ENCODE measurements around the gene CEP128.

DNA sequence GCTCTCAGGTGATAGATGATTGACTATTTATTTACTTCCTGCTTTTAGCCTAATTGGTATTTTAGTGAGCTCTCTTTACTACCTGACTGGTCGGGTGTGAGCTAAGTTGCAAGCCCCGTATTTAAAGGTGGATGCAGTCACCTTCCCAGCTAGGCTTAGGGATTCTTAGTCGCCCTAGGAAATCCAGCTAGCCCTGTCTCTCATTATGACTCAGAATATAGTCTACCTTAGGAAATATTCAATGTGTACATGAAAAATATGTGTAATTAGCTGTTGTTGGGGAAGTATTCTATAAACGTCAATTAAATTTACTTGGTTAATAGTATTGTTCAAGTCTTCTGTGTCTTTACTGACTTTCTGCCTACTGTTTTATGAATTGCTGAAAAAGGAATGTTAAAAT, 423.4 kb downstream of the CEP128 start:
- TF ChIP-seq, protein P1, sequence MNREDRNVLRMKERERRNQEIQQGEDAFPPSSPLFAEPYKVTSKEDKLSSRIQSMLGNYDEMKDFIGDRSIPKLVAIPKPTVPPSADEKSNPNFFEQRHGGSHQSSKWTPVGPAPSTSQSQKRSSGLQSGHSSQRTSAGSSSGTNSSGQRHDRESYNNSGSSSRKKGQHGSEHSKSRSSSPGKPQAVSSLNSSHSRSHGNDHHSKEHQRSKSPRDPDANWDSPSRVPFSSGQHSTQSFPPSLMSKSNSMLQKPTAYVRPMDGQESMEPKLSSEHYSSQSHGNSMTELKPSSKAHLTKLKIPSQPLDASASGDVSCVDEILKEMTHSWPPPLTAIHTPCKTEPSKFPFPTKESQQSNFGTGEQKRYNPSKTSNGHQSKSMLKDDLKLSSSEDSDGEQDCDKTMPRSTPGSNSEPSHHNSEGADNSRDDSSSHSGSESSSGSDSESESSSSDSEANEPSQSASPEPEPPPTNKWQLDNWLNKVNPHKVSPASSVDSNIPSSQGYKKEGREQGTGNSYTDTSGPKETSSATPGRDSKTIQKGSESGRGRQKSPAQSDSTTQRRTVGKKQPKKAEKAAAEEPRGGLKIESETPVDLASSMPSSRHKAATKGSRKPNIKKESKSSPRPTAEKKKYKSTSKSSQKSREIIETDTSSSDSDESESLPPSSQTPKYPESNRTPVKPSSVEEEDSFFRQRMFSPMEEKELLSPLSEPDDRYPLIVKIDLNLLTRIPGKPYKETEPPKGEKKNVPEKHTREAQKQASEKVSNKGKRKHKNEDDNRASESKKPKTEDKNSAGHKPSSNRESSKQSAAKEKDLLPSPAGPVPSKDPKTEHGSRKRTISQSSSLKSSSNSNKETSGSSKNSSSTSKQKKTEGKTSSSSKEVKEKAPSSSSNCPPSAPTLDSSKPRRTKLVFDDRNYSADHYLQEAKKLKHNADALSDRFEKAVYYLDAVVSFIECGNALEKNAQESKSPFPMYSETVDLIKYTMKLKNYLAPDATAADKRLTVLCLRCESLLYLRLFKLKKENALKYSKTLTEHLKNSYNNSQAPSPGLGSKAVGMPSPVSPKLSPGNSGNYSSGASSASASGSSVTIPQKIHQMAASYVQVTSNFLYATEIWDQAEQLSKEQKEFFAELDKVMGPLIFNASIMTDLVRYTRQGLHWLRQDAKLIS (CRISPR knock-in tag; IDR thresholded peaks at IDR 0.05; ENCODE audit: borderline replicate concordance): no peak
- TF ChIP-seq, protein P2, sequence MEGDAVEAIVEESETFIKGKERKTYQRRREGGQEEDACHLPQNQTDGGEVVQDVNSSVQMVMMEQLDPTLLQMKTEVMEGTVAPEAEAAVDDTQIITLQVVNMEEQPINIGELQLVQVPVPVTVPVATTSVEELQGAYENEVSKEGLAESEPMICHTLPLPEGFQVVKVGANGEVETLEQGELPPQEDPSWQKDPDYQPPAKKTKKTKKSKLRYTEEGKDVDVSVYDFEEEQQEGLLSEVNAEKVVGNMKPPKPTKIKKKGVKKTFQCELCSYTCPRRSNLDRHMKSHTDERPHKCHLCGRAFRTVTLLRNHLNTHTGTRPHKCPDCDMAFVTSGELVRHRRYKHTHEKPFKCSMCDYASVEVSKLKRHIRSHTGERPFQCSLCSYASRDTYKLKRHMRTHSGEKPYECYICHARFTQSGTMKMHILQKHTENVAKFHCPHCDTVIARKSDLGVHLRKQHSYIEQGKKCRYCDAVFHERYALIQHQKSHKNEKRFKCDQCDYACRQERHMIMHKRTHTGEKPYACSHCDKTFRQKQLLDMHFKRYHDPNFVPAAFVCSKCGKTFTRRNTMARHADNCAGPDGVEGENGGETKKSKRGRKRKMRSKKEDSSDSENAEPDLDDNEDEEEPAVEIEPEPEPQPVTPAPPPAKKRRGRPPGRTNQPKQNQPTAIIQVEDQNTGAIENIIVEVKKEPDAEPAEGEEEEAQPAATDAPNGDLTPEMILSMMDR (IDR thresholded peaks at IDR 0.05): no peak
- TF ChIP-seq, protein P3, sequence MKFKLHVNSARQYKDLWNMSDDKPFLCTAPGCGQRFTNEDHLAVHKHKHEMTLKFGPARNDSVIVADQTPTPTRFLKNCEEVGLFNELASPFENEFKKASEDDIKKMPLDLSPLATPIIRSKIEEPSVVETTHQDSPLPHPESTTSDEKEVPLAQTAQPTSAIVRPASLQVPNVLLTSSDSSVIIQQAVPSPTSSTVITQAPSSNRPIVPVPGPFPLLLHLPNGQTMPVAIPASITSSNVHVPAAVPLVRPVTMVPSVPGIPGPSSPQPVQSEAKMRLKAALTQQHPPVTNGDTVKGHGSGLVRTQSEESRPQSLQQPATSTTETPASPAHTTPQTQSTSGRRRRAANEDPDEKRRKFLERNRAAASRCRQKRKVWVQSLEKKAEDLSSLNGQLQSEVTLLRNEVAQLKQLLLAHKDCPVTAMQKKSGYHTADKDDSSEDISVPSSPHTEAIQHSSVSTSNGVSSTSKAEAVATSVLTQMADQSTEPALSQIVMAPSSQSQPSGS (CRISPR knock-in tag; IDR thresholded peaks at IDR 0.05; ENCODE audit: borderline replicate concordance, low read depth): no peak
- TF ChIP-seq SOX15 (CRISPR knock-in tag; IDR thresholded peaks at IDR 0.05): no peak
- TF ChIP-seq, protein P4, sequence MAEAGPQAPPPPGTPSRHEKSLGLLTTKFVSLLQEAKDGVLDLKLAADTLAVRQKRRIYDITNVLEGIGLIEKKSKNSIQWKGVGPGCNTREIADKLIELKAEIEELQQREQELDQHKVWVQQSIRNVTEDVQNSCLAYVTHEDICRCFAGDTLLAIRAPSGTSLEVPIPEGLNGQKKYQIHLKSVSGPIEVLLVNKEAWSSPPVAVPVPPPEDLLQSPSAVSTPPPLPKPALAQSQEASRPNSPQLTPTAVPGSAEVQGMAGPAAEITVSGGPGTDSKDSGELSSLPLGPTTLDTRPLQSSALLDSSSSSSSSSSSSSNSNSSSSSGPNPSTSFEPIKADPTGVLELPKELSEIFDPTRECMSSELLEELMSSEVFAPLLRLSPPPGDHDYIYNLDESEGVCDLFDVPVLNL (CRISPR knock-in tag; IDR thresholded peaks at IDR 0.05; ENCODE audit: borderline replicate concordance, low read depth): no peak
- TF ChIP-seq, protein P5, sequence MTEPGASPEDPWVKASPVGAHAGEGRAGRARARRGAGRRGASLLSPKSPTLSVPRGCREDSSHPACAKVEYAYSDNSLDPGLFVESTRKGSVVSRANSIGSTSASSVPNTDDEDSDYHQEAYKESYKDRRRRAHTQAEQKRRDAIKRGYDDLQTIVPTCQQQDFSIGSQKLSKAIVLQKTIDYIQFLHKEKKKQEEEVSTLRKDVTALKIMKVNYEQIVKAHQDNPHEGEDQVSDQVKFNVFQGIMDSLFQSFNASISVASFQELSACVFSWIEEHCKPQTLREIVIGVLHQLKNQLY (CRISPR knock-in tag; IDR thresholded peaks at IDR 0.05): no peak
- TF ChIP-seq FOXP1 (CRISPR knock-in tag; IDR thresholded peaks at IDR 0.05; ENCODE audit: borderline replicate concordance): no peak
- TF ChIP-seq, protein P6, sequence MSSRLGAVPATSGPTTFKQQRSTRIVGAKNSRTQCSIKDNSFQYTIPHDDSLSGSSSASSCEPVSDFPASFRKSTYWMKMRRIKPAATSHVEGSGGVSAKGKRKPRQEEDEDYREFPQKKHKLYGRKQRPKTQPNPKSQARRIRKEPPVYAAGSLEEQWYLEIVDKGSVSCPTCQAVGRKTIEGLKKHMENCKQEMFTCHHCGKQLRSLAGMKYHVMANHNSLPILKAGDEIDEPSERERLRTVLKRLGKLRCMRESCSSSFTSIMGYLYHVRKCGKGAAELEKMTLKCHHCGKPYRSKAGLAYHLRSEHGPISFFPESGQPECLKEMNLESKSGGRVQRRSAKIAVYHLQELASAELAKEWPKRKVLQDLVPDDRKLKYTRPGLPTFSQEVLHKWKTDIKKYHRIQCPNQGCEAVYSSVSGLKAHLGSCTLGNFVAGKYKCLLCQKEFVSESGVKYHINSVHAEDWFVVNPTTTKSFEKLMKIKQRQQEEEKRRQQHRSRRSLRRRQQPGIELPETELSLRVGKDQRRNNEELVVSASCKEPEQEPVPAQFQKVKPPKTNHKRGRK (CRISPR knock-in tag; IDR thresholded peaks at IDR 0.05; ENCODE audit: borderline replicate concordance): no peak
- TF ChIP-seq, protein P7, sequence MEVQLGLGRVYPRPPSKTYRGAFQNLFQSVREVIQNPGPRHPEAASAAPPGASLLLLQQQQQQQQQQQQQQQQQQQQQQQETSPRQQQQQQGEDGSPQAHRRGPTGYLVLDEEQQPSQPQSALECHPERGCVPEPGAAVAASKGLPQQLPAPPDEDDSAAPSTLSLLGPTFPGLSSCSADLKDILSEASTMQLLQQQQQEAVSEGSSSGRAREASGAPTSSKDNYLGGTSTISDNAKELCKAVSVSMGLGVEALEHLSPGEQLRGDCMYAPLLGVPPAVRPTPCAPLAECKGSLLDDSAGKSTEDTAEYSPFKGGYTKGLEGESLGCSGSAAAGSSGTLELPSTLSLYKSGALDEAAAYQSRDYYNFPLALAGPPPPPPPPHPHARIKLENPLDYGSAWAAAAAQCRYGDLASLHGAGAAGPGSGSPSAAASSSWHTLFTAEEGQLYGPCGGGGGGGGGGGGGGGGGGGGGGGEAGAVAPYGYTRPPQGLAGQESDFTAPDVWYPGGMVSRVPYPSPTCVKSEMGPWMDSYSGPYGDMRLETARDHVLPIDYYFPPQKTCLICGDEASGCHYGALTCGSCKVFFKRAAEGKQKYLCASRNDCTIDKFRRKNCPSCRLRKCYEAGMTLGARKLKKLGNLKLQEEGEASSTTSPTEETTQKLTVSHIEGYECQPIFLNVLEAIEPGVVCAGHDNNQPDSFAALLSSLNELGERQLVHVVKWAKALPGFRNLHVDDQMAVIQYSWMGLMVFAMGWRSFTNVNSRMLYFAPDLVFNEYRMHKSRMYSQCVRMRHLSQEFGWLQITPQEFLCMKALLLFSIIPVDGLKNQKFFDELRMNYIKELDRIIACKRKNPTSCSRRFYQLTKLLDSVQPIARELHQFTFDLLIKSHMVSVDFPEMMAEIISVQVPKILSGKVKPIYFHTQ (CRISPR knock-in tag; IDR thresholded peaks at IDR 0.05): no peak

Measured in WTC11 (cell line).